Esophagus (tissue), 2 donors: Measurements from ENCODE around the gene ATP6V1C2. TPM values are rescaled to one million over a fixed set of nuclear protein-coding genes. Genes with fewer than 3 reads are reported as not detected.
"Not testable (repeated sequence)": the region's sequence is repeated elsewhere in the genome, so short reads cannot be mapped to it uniquely, and the experiment has no call there.

Experiments used
- H3K27ac ChIP-seq, 2 donors: one replicate each; pipeline ENCODE4 v1.5.1; 2013; ENCODE audit warnings: low read depth in 2 of 2, mild to moderate bottlenecking in 2 of 2, inconsistent platforms in 1 of 2, low read length in 1 of 2, moderate library complexity in 1 of 2
- H3K27me3 ChIP-seq, 2 donors: one replicate each; pipeline ENCODE4 v1.6.1; 2013; ENCODE audit warnings: low read length in 2 of 2, control low read depth in 1 of 2, mild to moderate bottlenecking in 1 of 2; ENCODE audit not compliant: insufficient read depth in 2 of 2, control insufficient read depth in 1 of 2
- H3K36me3 ChIP-seq, 2 donors: one replicate each; pipeline ENCODE4 v1.6.1; 2013; ENCODE audit warnings: low read length in 1 of 2; ENCODE audit not compliant: control insufficient read depth in 2 of 2, insufficient read depth in 2 of 2
- H3K4me1 ChIP-seq, 2 donors: one replicate each; pipeline ENCODE4 v1.6.1; 2013; ENCODE audit warnings: low read length in 1 of 2; ENCODE audit not compliant: control insufficient read depth in 2 of 2, insufficient read depth in 2 of 2
- H3K4me3 ChIP-seq, 2 donors: one replicate each; pipeline ENCODE4 v1.5.1; 2013; ENCODE audit warnings: low read length in 2 of 2, mild to moderate bottlenecking in 2 of 2, low read depth in 1 of 2, moderate library complexity in 1 of 2
- H3K9me3 ChIP-seq, 2 donors: one replicate each; pipeline ENCODE4 v1.6.1; 2013; ENCODE audit warnings: mild to moderate bottlenecking in 2 of 2, low read depth in 1 of 2, low read length in 1 of 2, moderate library complexity in 1 of 2; ENCODE audit not compliant: control insufficient read depth in 2 of 2, insufficient read depth in 1 of 2
- WGBS, 2 donors: extraction: QIAGEN DNeasy Blood & Tissue Kit; methylation state at CpG; one replicate each; pipeline ENCODE4 v1.1.7; 2013; 5-methylcytosine and 5-hydroxymethylcytosine counted together
- polyA plus RNA-seq, 2 donors: library from polyadenylated mRNA; stranded (reverse); fragments of 200-250 nt; gene quantifications; one replicate each; pipeline ENCODE4 v1.2.3, GENCODE V29; 2013
- donor health status: healthy with polysubstance abuse.
- donor health status: Bipolar disorder and iron deficiency.

Gene ATP6V1C2
- polyA plus RNA-seq, 2 donors, result 16.8 to 55.0 TPM

GRCh38 chr2:10778724-10779115 lies 57.3 kb downstream of the ATP6V1C2 start:
- 90 to 92% methylated on average over 12 of the region's 12 CpGs for WGBS, 2 donors
- peaks cover 7 to 30% of the 10 kb centered on the region in 2 donors for H3K36me3 ChIP-seq
- no peaks in the 10 kb centered on the region for H3K9me3 ChIP-seq
- no peak overlapping the region for H3K27ac ChIP-seq
- no peak overlapping the region for H3K4me3 ChIP-seq
- H3K4me1 ChIP-seq, result peaks cover 0 to 14% of the 10 kb centered on the region in 2 donors
- no peaks in the 10 kb centered on the region for H3K27me3 ChIP-seq

- peaks cover 0 to 8% of the 10 kb centered on the region in 2 donors for H3K4me1 ChIP-seq
- no peaks in the 10 kb centered on the region for H3K9me3 ChIP-seq
- H3K4me3 ChIP-seq, result no peak overlapping the region
- no peaks in the 10 kb centered on the region for H3K27me3 ChIP-seq
- WGBS, 2 donors, result 96 to 97% methylated on average over 19 to 25 of the region's 25 CpGs
- H3K36me3 ChIP-seq, result peaks cover 7 to 34% of the 10 kb centered on the region in 2 donors
- H3K27ac ChIP-seq, result no peak overlapping the region
These were observed 58.5 kb downstream of the ATP6V1C2 start for GRCh38 chr2:10779776-10780490.

GRCh38 chr2:10780491-10780820 lies 59.0 kb downstream of the ATP6V1C2 start:
- Histone ChIP-seq H3K27me3 (no peaks in the 10 kb centered on the region), H3K27ac (no peak overlapping the region), H3K4me1 (peaks cover 0 to 8% of the 10 kb centered on the region in 2 donors), H3K9me3 (no peaks in the 10 kb centered on the region), H3K4me3 (no peak overlapping the region), H3K36me3 (peaks cover 7 to 37% of the 10 kb centered on the region in 2 donors)
- WGBS, 2 donors, result 97% methylated on average over 11 of the region's 11 CpGs

- H3K27me3 ChIP-seq, H3K4me1 ChIP-seq, H3K9me3 ChIP-seq, H3K4me3 ChIP-seq, H3K27ac ChIP-seq: not testable (repeated sequence)
- peaks cover 7 to 37% of the 10 kb centered on the region in 2 donors for H3K36me3 ChIP-seq
- 95 to 97% methylated on average over 11 of the region's 11 CpGs for WGBS, 2 donors
These were observed 59.4 kb downstream of the ATP6V1C2 start for GRCh38 chr2:10780821-10781220.

- Histone ChIP-seq H3K9me3 (no peaks in the 10 kb centered on the region), H3K36me3 (peaks cover 13 to 43% of the 10 kb centered on the region in 2 donors), H3K27ac (no peak overlapping the region), H3K27me3 (no peaks in the 10 kb centered on the region), H3K4me3 (no peak overlapping the region), H3K4me1 (peaks cover 0 to 2% of the 10 kb centered on the region in 2 donors)
- 95 to 96% methylated on average over 8 of the region's 8 CpGs for WGBS, 2 donors
These were observed 60.3 kb downstream of the ATP6V1C2 start for GRCh38 chr2:10781746-10782145.

- no peaks in the 10 kb centered on the region for H3K9me3 ChIP-seq
- peaks cover 13 to 46% of the 10 kb centered on the region in 2 donors for H3K36me3 ChIP-seq
- no peak overlapping the region for H3K27ac ChIP-seq
- H3K4me3 ChIP-seq, result no peak overlapping the region
- no peaks in the 10 kb centered on the region for H3K27me3 ChIP-seq
- no peaks in the 10 kb centered on the region for H3K4me1 ChIP-seq
- WGBS, 2 donors, result 73% methylated on average over 4 of the region's 4 CpGs
These were observed 62.0 kb downstream of the ATP6V1C2 start for GRCh38 chr2:10783421-10783820.

GRCh38 chr2:10784719-10785118 lies 63.3 kb downstream of the ATP6V1C2 start:
- Histone ChIP-seq H3K4me1 (no peaks in the 10 kb centered on the region), H3K4me3 (no peak overlapping the region), H3K9me3 (no peaks in the 10 kb centered on the region), H3K27me3 (no peaks in the 10 kb centered on the region), H3K27ac (no peak overlapping the region), H3K36me3 (peaks cover 13 to 48% of the 10 kb centered on the region in 2 donors)
- 82 to 86% methylated on average over 9 of the region's 9 CpGs for WGBS, 2 donors

- Histone ChIP-seq H3K36me3 (peaks cover 7 to 45% of the 10 kb centered on the region in 2 donors), H3K9me3 (no peaks in the 10 kb centered on the region), H3K27me3 (no peaks in the 10 kb centered on the region), H3K27ac (no peak overlapping the region), H3K4me3 (no peak overlapping the region), H3K4me1 (no peaks in the 10 kb centered on the region)
- 97% methylated on average over 5 of the region's 5 CpGs for WGBS, 2 donors
These were observed 63.8 kb downstream of the ATP6V1C2 start for GRCh38 chr2:10785260-10785659.

GRCh38 chr2:10786240-10786982 lies 65.0 kb downstream of the ATP6V1C2 start:
- 94 to 96% methylated on average over 10 to 12 of the region's 12 CpGs for whole genome bisulfite sequencing, 2 donors
- Histone ChIP-seq H3K27me3 (no peaks in the 10 kb centered on the region), H3K4me1 (no peaks in the 10 kb centered on the region), H3K9me3 (no peaks in the 10 kb centered on the region), H3K27ac (no peak overlapping the region), H3K4me3 (no peak overlapping the region), H3K36me3 (peaks cover 6 to 49% of the 10 kb centered on the region in 2 donors)
